WTC11 (cell line): ENCODE measurements around the gene WDR90. TPM values are rescaled to one million over a fixed set of nuclear protein-coding genes. Genes with fewer than 3 reads are reported as not detected.
A peak's percentile ranks its signal among the peaks of the same experiment; 100 is the strongest.

Experiments
- ATAC-seq: fragments of 200-7000 bp; cut with Tn5 transposase; 2 replicates; pipeline ENCODE4 v1.10.0; 2021; ENCODE audit warnings: mild to moderate bottlenecking, moderate library complexity
- CTCF ChIA-PET: fragments of 300-600 bp; sonication (Branson Sonifier 250); formaldehyde crosslinking; loops from one replicate; lab custom pipeline; 2021; ENCODE audit warnings: antibody characterized with exemption; lab: Charles Lee
- POLR2A ChIA-PET: fragments of 350-600 bp; sonication (Branson Sonifier 250); formaldehyde crosslinking; loops from one replicate; lab custom pipeline; 2021; ENCODE audit warnings: antibody characterized with exemption; lab: Charles Lee
- DNase-seq: peaks from one replicate; pipeline ENCODE4 v3.0.0; 2021; ENCODE audit warnings: low spot score
- H3K27ac Mint-ChIP-seq: 2 replicates; pipeline ENCODE4 v1.8.0; 2021; ENCODE audit warnings: mixed read lengths
- H3K27me3 Mint-ChIP-seq: 2 replicates; pipeline ENCODE4 v1.8.0; 2021; ENCODE audit warnings: low read depth, mild to moderate bottlenecking, moderate library complexity, mixed read lengths
- H3K36me3 Mint-ChIP-seq: 2 replicates; pipeline ENCODE4 v1.8.0; 2021; ENCODE audit warnings: mixed read lengths
- H3K4me1 Mint-ChIP-seq: 2 replicates; pipeline ENCODE4 v1.8.0; 2022; ENCODE audit warnings: mixed read lengths
- H3K4me3 Mint-ChIP-seq: 2 replicates; pipeline ENCODE4 v1.8.0; 2021; ENCODE audit warnings: mild to moderate bottlenecking, moderate library complexity, mixed read lengths
- H3K9me3 Mint-ChIP-seq: 2 replicates; pipeline ENCODE4 v1.8.0; 2021; ENCODE audit warnings: mixed read lengths
- ATF1 ChIP-seq: sonication (generic); formaldehyde crosslinking; IDR thresholded peaks from 2 replicates; pipeline ENCODE4 v1.8.1; 2023; ENCODE audit warnings: mild to moderate bottlenecking, moderate library complexity, missing genetic modification reagents
- HMGA2 ChIP-seq: fragments of 250-450 bp; sonication (Bioruptor Pico); IDR thresholded peaks from 2 replicates; pipeline ENCODE4 v1.4.0; 2021; ENCODE audit warnings: mild to moderate bottlenecking, moderate library complexity
- JUN ChIP-seq: sonication (generic); formaldehyde crosslinking; IDR thresholded peaks from 2 replicates; pipeline ENCODE4 v1.8.0; 2023; ENCODE audit warnings: mild to moderate bottlenecking, missing genetic modification reagents
- NR3C1 ChIP-seq: sonication (generic); formaldehyde crosslinking; conservative IDR thresholded peaks from 2 replicates; pipeline ENCODE4 v1.8.1; 2023; ENCODE audit warnings: low read depth, mild to moderate bottlenecking, missing genetic modification reagents
- RELA ChIP-seq: sonication (generic); formaldehyde crosslinking; IDR thresholded peaks from 2 replicates; pipeline ENCODE4 v1.8.1; 2022; ENCODE audit warnings: missing genetic modification reagents, mild to moderate bottlenecking, borderline replicate concordance
- SMAD3 ChIP-seq: sonication (generic); formaldehyde crosslinking; IDR thresholded peaks from 2 replicates; pipeline ENCODE4 v1.8.0; 2022; ENCODE audit warnings: missing genetic modification reagents, mild to moderate bottlenecking, borderline replicate concordance
- ZNF121 ChIP-seq: sonication (generic); formaldehyde crosslinking; IDR thresholded peaks from 2 replicates; pipeline ENCODE4 v1.8.0; 2023; ENCODE audit warnings: missing genetic modification reagents
- total RNA-seq: library from RNA; stranded (reverse); gene quantifications from 3 replicates; pipeline ENCODE4 v1.2.3, GENCODE V29; 2021
- TF ChIP-seq, protein P1 (sequence below): sonication (generic); formaldehyde crosslinking; IDR thresholded peaks from 2 replicates; pipeline ENCODE4 v1.8.0; 2022; ENCODE audit warnings: mild to moderate bottlenecking, missing genetic modification reagents
- TF ChIP-seq, protein P2 (sequence below): sonication (generic); formaldehyde crosslinking; IDR thresholded peaks from 2 replicates; pipeline ENCODE4 v1.8.1; 2023; ENCODE audit warnings: mild to moderate bottlenecking, missing genetic modification reagents, moderate library complexity
- TF ChIP-seq, protein P3 (sequence below): sonication (generic); formaldehyde crosslinking; IDR thresholded peaks from 2 replicates; pipeline ENCODE4 v1.8.1; 2022; ENCODE audit warnings: low read depth, missing genetic modification reagents, borderline replicate concordance
- TF ChIP-seq, protein P4 (sequence below): sonication (generic); formaldehyde crosslinking; IDR thresholded peaks from 2 replicates; pipeline ENCODE4 v1.8.1; 2022; ENCODE audit warnings: mild to moderate bottlenecking, moderate library complexity, missing genetic modification reagents
- TF ChIP-seq, protein P5 (sequence below): fragments of 250-450 bp; sonication (Bioruptor Pico); IDR thresholded peaks from 2 replicates; pipeline ENCODE4 v1.9.0; 2021; ENCODE audit warnings: mild to moderate bottlenecking
- TF ChIP-seq, protein P6 (sequence below): sonication (generic); formaldehyde crosslinking; conservative IDR thresholded peaks from 2 replicates; pipeline ENCODE4 v1.8.1; 2022; ENCODE audit warnings: mild to moderate bottlenecking, missing genetic modification reagents

Gene WDR90
- total RNA-seq, 1 experiment from 2014 or later: 75.8 TPM

DNA sequence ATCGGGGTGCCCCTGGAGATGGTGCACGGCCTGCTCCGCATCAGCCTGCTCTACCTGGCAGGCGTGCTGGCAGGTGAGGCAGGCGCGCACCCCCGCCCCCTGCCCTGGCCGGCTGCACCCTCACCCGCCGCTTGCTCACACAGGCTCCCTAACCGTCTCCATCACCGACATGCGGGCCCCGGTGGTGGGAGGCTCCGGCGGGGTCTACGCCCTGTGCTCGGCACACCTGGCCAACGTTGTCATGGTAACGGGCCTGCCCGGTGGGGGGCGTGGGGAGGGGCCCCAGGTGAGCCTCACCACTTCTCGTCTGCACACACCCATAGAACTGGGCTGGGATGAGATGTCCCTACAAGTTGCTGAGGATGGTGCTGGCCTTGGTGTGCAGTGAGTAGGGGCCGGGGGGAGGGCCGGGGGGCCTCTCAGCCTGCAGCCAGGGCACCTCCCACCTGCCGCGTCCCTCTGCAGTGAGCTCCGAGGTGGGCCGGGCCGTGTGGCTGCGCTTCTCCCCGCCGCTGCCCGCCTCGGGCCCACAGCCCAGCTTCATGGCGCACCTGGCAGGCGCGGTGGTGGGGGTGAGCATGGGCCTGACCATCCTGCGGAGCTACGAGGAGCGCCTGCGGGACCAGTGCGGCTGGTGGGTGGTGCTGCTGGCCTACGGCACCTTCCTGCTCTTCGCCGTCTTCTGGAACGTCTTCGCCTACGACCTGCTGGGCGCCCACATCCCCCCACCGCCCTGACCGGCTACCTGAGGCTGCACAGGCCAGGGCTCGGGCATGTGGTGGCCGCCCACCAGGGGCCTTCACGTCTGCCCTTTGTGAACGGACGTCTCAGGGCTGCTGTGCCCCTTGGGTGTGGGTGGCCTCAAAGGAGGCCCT, 28.4 kb downstream of the WDR90 start:
- DNase-seq: peak; percentile 74
- Mint-ChIP-seq H3K4me1 (peaks cover 27% of the 10 kb centered on the region), H3K36me3 (peaks cover 20% of the 10 kb centered on the region)
- TF ChIP-seq, protein P1, sequence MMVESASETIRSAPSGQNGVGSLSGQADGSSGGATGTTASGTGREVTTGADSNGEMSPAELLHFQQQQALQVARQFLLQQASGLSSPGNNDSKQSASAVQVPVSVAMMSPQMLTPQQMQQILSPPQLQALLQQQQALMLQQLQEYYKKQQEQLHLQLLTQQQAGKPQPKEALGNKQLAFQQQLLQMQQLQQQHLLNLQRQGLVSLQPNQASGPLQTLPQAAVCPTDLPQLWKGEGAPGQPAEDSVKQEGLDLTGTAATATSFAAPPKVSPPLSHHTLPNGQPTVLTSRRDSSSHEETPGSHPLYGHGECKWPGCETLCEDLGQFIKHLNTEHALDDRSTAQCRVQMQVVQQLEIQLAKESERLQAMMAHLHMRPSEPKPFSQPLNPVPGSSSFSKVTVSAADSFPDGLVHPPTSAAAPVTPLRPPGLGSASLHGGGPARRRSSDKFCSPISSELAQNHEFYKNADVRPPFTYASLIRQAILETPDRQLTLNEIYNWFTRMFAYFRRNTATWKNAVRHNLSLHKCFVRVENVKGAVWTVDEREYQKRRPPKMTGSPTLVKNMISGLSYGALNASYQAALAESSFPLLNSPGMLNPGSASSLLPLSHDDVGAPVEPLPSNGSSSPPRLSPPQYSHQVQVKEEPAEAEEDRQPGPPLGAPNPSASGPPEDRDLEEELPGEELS (CRISPR knock-in tag): no peak
- TF ChIP-seq RELA: peak; percentile 32; the same call in 1 of the 2 replicates
- TF ChIP-seq, protein P2, sequence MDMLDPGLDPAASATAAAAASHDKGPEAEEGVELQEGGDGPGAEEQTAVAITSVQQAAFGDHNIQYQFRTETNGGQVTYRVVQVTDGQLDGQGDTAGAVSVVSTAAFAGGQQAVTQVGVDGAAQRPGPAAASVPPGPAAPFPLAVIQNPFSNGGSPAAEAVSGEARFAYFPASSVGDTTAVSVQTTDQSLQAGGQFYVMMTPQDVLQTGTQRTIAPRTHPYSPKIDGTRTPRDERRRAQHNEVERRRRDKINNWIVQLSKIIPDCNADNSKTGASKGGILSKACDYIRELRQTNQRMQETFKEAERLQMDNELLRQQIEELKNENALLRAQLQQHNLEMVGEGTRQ (CRISPR knock-in tag): no peak
- TF ChIP-seq SMAD3: no peak
- TF ChIP-seq, protein P3, sequence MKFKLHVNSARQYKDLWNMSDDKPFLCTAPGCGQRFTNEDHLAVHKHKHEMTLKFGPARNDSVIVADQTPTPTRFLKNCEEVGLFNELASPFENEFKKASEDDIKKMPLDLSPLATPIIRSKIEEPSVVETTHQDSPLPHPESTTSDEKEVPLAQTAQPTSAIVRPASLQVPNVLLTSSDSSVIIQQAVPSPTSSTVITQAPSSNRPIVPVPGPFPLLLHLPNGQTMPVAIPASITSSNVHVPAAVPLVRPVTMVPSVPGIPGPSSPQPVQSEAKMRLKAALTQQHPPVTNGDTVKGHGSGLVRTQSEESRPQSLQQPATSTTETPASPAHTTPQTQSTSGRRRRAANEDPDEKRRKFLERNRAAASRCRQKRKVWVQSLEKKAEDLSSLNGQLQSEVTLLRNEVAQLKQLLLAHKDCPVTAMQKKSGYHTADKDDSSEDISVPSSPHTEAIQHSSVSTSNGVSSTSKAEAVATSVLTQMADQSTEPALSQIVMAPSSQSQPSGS (CRISPR knock-in tag): no peak
- TF ChIP-seq, protein P4, sequence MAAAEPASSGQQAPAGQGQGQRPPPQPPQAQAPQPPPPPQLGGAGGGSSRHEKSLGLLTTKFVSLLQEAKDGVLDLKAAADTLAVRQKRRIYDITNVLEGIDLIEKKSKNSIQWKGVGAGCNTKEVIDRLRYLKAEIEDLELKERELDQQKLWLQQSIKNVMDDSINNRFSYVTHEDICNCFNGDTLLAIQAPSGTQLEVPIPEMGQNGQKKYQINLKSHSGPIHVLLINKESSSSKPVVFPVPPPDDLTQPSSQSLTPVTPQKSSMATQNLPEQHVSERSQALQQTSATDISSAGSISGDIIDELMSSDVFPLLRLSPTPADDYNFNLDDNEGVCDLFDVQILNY: no peak
- TF ChIP-seq, all 79 proteins: peak for 1
- no peak for ATAC-seq
- POLR2A ChIA-PET: no interaction called here
- H3K27ac Mint-ChIP-seq: no peak overlapping the region
- H3K27me3 Mint-ChIP-seq: no peaks in the 10 kb centered on the region
- CTCF ChIA-PET: interaction anchor here (0.5 to 3.1 kb wide), 5 partner anchors 9 to 1239 kb away, joined by 3 to 21 read pairs (median 3); partner anchors contain the start of gene RHOT2
- H3K4me3 Mint-ChIP-seq: no peak overlapping the region
- H3K9me3 Mint-ChIP-seq: no peaks in the 10 kb centered on the region

DNA sequence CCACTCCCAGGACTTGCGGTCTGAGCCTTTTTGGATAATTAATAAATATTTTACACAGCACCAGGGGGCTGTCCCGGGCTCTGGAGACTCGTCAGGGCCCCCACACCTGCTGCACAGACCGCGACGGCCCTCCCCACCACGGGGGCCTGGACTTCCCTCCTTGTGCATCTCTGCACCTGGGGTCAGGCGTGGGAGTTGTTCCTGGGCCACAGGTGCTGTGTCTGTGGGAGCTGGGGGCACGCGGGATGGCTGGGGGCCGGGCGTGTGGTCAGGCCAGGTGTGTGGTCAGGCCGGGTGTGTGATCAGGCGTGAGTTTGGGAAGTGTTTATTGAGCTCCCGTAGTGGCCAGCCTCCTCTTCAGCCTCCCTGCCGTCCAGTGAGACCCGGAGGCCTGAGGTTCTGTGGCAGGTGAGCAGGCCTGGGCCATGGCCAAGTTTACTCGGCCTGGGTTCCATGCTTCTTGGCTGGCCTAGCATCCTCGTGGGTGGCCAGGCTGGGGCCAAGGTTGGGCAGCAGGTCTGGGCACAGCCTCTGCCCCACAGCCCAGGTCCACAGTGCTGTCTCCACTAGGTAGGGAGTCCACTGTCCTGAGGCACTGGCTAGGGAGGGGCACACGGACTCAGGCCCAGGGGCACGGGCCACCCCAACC, 29.2 kb downstream of the WDR90 start:
- ATAC-seq (no peak), DNase-seq (no peak)
- CTCF ChIA-PET: interaction anchor here (0.8 to 3.1 kb wide), 11 partner anchors 10 to 99 kb away, joined by 3 to 21 read pairs (median 4); partner anchors contain the start of genes RHOT2 and WDR24
- Mint-ChIP-seq H3K4me3 (no peak overlapping the region), H3K27me3 (no peaks in the 10 kb centered on the region), H3K36me3 (peaks cover 20% of the 10 kb centered on the region)
- POLR2A ChIA-PET: interaction anchor here (1.2 kb wide), 1 partner anchor 12 kb away, joined by 4 read pairs; the partner anchor contains the start of gene WDR24
- TF ChIP-seq HMGA2 (CRISPR knock-in tag) (no peak), ATF1 (CRISPR knock-in tag) (no peak), JUN (CRISPR knock-in tag) (no peak), ZNF121 (no peak), NR3C1 (CRISPR knock-in tag) (no peak)
- TF ChIP-seq, protein P5, sequence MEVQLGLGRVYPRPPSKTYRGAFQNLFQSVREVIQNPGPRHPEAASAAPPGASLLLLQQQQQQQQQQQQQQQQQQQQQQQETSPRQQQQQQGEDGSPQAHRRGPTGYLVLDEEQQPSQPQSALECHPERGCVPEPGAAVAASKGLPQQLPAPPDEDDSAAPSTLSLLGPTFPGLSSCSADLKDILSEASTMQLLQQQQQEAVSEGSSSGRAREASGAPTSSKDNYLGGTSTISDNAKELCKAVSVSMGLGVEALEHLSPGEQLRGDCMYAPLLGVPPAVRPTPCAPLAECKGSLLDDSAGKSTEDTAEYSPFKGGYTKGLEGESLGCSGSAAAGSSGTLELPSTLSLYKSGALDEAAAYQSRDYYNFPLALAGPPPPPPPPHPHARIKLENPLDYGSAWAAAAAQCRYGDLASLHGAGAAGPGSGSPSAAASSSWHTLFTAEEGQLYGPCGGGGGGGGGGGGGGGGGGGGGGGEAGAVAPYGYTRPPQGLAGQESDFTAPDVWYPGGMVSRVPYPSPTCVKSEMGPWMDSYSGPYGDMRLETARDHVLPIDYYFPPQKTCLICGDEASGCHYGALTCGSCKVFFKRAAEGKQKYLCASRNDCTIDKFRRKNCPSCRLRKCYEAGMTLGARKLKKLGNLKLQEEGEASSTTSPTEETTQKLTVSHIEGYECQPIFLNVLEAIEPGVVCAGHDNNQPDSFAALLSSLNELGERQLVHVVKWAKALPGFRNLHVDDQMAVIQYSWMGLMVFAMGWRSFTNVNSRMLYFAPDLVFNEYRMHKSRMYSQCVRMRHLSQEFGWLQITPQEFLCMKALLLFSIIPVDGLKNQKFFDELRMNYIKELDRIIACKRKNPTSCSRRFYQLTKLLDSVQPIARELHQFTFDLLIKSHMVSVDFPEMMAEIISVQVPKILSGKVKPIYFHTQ: no peak
- TF ChIP-seq, protein P6, sequence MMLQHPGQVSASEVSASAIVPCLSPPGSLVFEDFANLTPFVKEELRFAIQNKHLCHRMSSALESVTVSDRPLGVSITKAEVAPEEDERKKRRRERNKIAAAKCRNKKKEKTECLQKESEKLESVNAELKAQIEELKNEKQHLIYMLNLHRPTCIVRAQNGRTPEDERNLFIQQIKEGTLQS (CRISPR knock-in tag): no peak
- TF ChIP-seq, all 79 proteins: peak for 0
- peaks cover 31% of the 10 kb centered on the region for H3K4me1 Mint-ChIP-seq
- H3K9me3 Mint-ChIP-seq: no peaks in the 10 kb centered on the region
- no peak overlapping the region for H3K27ac Mint-ChIP-seq
